GM12878 (cell line): ENCODE measurements around the gene OPN3. TPM values are rescaled to one million over a fixed set of nuclear protein-coding genes. Genes with fewer than 3 reads are reported as not detected.

Experiments used
- ATAC-seq: fragments of 200-7000 bp; cut with Tn5 transposase; 3 replicates; pipeline ENCODE4 v1.9.1; 2020; ENCODE audit warnings: mild to moderate bottlenecking, moderate library complexity
- BruUV-seq: library from RNA; stranded (reverse); fragments of 400-500 nt; replicated peaks from 2 replicates; lab custom pipeline; 2021; lab: Mats Ljungman, UMichigan
- CTCF ChIA-PET: fragments of 300-600 bp; sonication (Branson Sonifier 250); formaldehyde crosslinking; extraction: SDS; loops from one replicate; lab custom pipeline; 2021; ENCODE audit warnings: inconsistent platforms; lab: Yijun Ruan, JAX
- POLR2A ChIA-PET: fragments of 350-600 bp; formaldehyde crosslinking; extraction: SDS; loops from one replicate; lab custom pipeline; 2021; ENCODE audit warnings: inconsistent platforms; lab: Charles Lee
- RAD21 ChIA-PET: fragments of 300-600 bp; sonication (Branson Sonifier 250); formaldehyde crosslinking; loops from one replicate; lab custom pipeline; 2023; ENCODE audit warnings: antibody characterized with exemption; ENCODE audit not compliant: unreplicated experiment; lab: Charles Lee
- SMC1A ChIA-PET: fragments of 300-600 bp; sonication (Branson Sonifier 250); formaldehyde crosslinking; loops from one replicate; lab custom pipeline; 2023; ENCODE audit not compliant: unreplicated experiment, uncharacterized antibody; lab: Charles Lee
- DNase-seq: peaks from one replicate; pipeline ENCODE4 v3.0.0-alpha.2; 2011; ENCODE audit warnings: low read depth, low spot score
- FAIRE-seq: peaks from 3 replicates; lab custom pipeline; 2011; peaks lifted over from hg19 to GRCh38; lab: Jason Lieb, UNC
- H2AFZ ChIP-seq: 2 replicates; pipeline ENCODE4 v1.6.0; 2011; ENCODE audit warnings: low read depth, low read length, control low read depth; ENCODE audit not compliant: control insufficient read depth
- H3K27ac ChIP-seq: 2 replicates; pipeline ENCODE4 v1.5.1; 2011; ENCODE audit warnings: control low read depth; ENCODE audit not compliant: control insufficient read depth, insufficient read depth
- H3K27me3 ChIP-seq, 2 experiments: replicated peaks in 1 of 2; 2 replicates each; pipeline versions ENCODE4 v1.6.0 to v1.6.1; 2011; ENCODE audit warnings: low read length in 1 of 2; ENCODE audit not compliant: control insufficient read depth in 2 of 2, insufficient read depth in 2 of 2
- H3K36me3 ChIP-seq, 2 experiments: 2 replicates each; pipeline ENCODE4 v1.5.1; 2011; ENCODE audit warnings: low read length in 1 of 2; ENCODE audit not compliant: control insufficient read depth in 2 of 2, insufficient read depth in 2 of 2
- H3K4me1 ChIP-seq: 2 replicates; pipeline ENCODE4 v1.6.1; 2011; ENCODE audit warnings: mild to moderate bottlenecking, low read length, moderate library complexity, mixed read lengths; ENCODE audit not compliant: control insufficient read depth, insufficient read depth
- H3K4me2 ChIP-seq: 2 replicates; pipeline ENCODE4 v1.6.0; 2011; ENCODE audit warnings: control low read depth; ENCODE audit not compliant: control insufficient read depth, insufficient read depth
- H3K4me3 ChIP-seq: fragments of 200-600 bp; sonication (generic); 2 replicates; pipeline ENCODE4 v1.5.1; 2016
- H3K79me2 ChIP-seq: 2 replicates; pipeline ENCODE4 v1.6.0; 2011; ENCODE audit warnings: low read length; ENCODE audit not compliant: control insufficient read depth, insufficient read depth
- H3K9ac ChIP-seq: 2 replicates; pipeline ENCODE4 v1.8.0; 2011; ENCODE audit warnings: low read length, control low read depth, mixed read lengths; ENCODE audit not compliant: control insufficient read depth, insufficient read depth
- H3K9me3 ChIP-seq: replicated peaks from 3 replicates; pipeline ENCODE4 v1.5.1; 2011; ENCODE audit warnings: mild to moderate bottlenecking, low read length; ENCODE audit not compliant: control insufficient read depth, insufficient read depth
- H4K20me1 ChIP-seq: 2 replicates; pipeline ENCODE4 v1.6.0; 2011; ENCODE audit not compliant: control insufficient read depth, insufficient read depth
- CUX1 ChIP-seq: IDR thresholded peaks from 2 replicates; pipeline ENCODE4 v1.6.1; 2012; ENCODE audit warnings: improper control_type of control experiment, low read depth, low read length; ENCODE audit not compliant: insufficient replicate concordance
- HDAC6 ChIP-seq: fragments of 200-600 bp; sonication (generic); IDR thresholded peaks from one replicate; pipeline ENCODE4 v1.8.0; 2017; ENCODE audit warnings: antibody characterized with exemption; ENCODE audit not compliant: unreplicated experiment
- IKZF2 ChIP-seq, 2 experiments: fragments of 450-650 bp; IDR thresholded peaks; 2 replicates each; pipeline ENCODE4 v1.6.1; 2017; ENCODE audit warnings: mild to moderate bottlenecking in 2 of 2, moderate library complexity in 2 of 2
- KAT2A ChIP-seq: conservative IDR thresholded peaks from 2 replicates; pipeline ENCODE4 v1.6.1; 2011; ENCODE audit warnings: low read depth, low read length; ENCODE audit not compliant: control insufficient read depth
- MEF2A ChIP-seq: IDR thresholded peaks from 2 replicates; pipeline ENCODE4 v1.6.1; 2011; ENCODE audit warnings: low read depth, mild to moderate bottlenecking, low read length, moderate library complexity; ENCODE audit not compliant: insufficient read depth
- MXI1 ChIP-seq: fragments of 150-350 bp; IDR thresholded peaks from 2 replicates; pipeline ENCODE4 v1.6.1; 2011; ENCODE audit warnings: low read depth, mild to moderate bottlenecking, inconsistent platforms, low read length, improper control_type of control experiment
- MYC ChIP-seq: IDR thresholded peaks from 2 replicates; pipeline ENCODE4 v1.6.1; 2011; ENCODE audit warnings: mild to moderate bottlenecking, low read length, moderate library complexity, inconsistent platforms; ENCODE audit not compliant: insufficient read depth, insufficient replicate concordance, insufficient read length, severe bottlenecking
- PKNOX1 ChIP-seq: fragments of 450-650 bp; IDR thresholded peaks from 2 replicates; pipeline ENCODE4 v1.6.1; 2016; ENCODE audit warnings: mild to moderate bottlenecking
- POU2F2 ChIP-seq: IDR thresholded peaks from 3 replicates; pipeline ENCODE4 v1.6.1; 2011; ENCODE audit warnings: low read depth, mild to moderate bottlenecking, low read length, borderline replicate concordance
- SPI1 ChIP-seq: IDR thresholded peaks from 2 replicates; pipeline ENCODE4 v1.6.1; 2011; ENCODE audit warnings: low read depth, mild to moderate bottlenecking, low read length, moderate library complexity, borderline replicate concordance; ENCODE audit not compliant: insufficient read depth
- ZSCAN29 ChIP-seq: fragments of 450-650 bp; IDR thresholded peaks from 2 replicates; pipeline ENCODE4 v1.6.1; 2017; ENCODE audit warnings: mild to moderate bottlenecking, moderate library complexity
- WGBS: methylation state at CpG from one replicate; pipeline ENCODE4 v1.1.6; 2016; ENCODE audit warnings: low lambda C conversion rate; ENCODE audit not compliant: insufficient replicate concordance, insufficient coverage; ENCODE audit errors: missing lambda C conversion rate; 5-methylcytosine and 5-hydroxymethylcytosine counted together
- in situ Hi-C: fragments of 300-500 bp; cut with MboI; formaldehyde crosslinking; loops from 9 replicates; pipeline ENCODE4 v1.14.3; 2018; ENCODE audit warnings: mixed read lengths
- intact Hi-C: fragments of 100-400 bp; cut with micrococcal nuclease; formaldehyde crosslinking; loops from one replicate; pipeline ENCODE4 v1.14.2; 2022; ENCODE audit not compliant: unreplicated experiment
- polyA plus RNA-seq, 11 experiments: library from polyadenylated mRNA; depleted of rRNA in 4 of 11; unstranded in 6 of 11; stranded (reverse) in 5 of 11; fragments of >200 nt; fragmentation: Nextera tagmentation in 4 of 11; fragmentation: Illumina TruSeq in 1 of 11; extraction: Ambion mirVana in 4 of 11; extraction: Trizol in 1 of 11; gene quantifications; 1 replicate in 1 of 11; 2 replicates in 10 of 11; pipeline versions ENCODE4 v1.2.1 to v1.2.3, GENCODE V29; 2011 to 2016; ENCODE audit warnings: inconsistent platforms in 2 of 11, missing spikeins in 2 of 11, low read depth in 1 of 11
- total RNA-seq, 4 experiments: library from RNA; depleted of rRNA in 3 of 4; stranded (reverse); fragments of >200 nt in 3 of 4; fragmentation: Illumina TruSeq in 1 of 4; extraction: Trizol in 1 of 4; gene quantifications; 2 replicates each; pipeline versions ENCODE4 v1.2.1 to v1.2.3, GENCODE V29; 2013 to 2021
- TF ChIP-seq, protein P1 (sequence below): fragments of 450-650 bp; IDR thresholded peaks from 2 replicates; pipeline ENCODE4 v1.6.1; 2017; ENCODE audit warnings: antibody characterized with exemption, mild to moderate bottlenecking, moderate library complexity
- TF ChIP-seq, protein P2 (sequence below): fragments of 450-650 bp; IDR thresholded peaks from 2 replicates; pipeline ENCODE4 v1.6.1; 2014; ENCODE audit warnings: mild to moderate bottlenecking

OPN3 gene
- total and polyA plus RNA-seq, 10 of the 15 experiments (the other 5 are each of a cell fraction or from before 2014, with no cell fraction given), result 0.26 to 12.2 (median 7.4) TPM

GRCh38 chr1:241590719-241591118 lies 49.5 kb downstream of the OPN3 start:
- Histone ChIP-seq H3K9me3 (no peaks in the 10 kb centered on the region), H3K4me1 (no peaks in the 10 kb centered on the region), H3K27ac (no peak overlapping the region), H3K4me3 (no peak overlapping the region), H3K79me2 (no peaks in the 10 kb centered on the region), H3K27me3 (no peaks in the 10 kb centered on the region), H2AFZ (no peak overlapping the region), H3K4me2 (no peak overlapping the region), H4K20me1 (no peaks in the 10 kb centered on the region), H3K36me3 (no peaks in the 10 kb centered on the region; a peak in 1 of 4 replicates), H3K9ac (no peak overlapping the region)
- intact Hi-C loops, result no loop called here
- ChIA-PET CTCF (interaction anchor here (1.4 to 3.3 kb wide), 3 partner anchors 10 to 101 kb away, joined by 3 to 17 read pairs (median 3); no protein-coding TSS in a partner anchor), RAD21 (interaction anchor here (1.9 kb wide), 1 partner anchor 20 kb away, joined by 7 read pairs; no protein-coding TSS in a partner anchor), SMC1A (interaction anchor here (0.9 to 1.0 kb wide), 2 partner anchors 10 to 27 kb away, joined by 3 read pairs; no protein-coding TSS in a partner anchor), POLR2A (no interaction called here)
- 77% methylated on average over 4 of the region's 4 CpGs for WGBS
- in situ Hi-C loops, result no loop called here
- FAIRE-seq (no peak), ATAC-seq (no peak), DNase-seq (no peak)
- no TSS peak for BruUV-seq
- TF ChIP-seq CUX1, result no peak
- TF ChIP-seq MXI1, result no peak
- TF ChIP-seq IKZF2 (IDR thresholded peaks at IDR 0.05), result no peak
- TF ChIP-seq, protein P1, sequence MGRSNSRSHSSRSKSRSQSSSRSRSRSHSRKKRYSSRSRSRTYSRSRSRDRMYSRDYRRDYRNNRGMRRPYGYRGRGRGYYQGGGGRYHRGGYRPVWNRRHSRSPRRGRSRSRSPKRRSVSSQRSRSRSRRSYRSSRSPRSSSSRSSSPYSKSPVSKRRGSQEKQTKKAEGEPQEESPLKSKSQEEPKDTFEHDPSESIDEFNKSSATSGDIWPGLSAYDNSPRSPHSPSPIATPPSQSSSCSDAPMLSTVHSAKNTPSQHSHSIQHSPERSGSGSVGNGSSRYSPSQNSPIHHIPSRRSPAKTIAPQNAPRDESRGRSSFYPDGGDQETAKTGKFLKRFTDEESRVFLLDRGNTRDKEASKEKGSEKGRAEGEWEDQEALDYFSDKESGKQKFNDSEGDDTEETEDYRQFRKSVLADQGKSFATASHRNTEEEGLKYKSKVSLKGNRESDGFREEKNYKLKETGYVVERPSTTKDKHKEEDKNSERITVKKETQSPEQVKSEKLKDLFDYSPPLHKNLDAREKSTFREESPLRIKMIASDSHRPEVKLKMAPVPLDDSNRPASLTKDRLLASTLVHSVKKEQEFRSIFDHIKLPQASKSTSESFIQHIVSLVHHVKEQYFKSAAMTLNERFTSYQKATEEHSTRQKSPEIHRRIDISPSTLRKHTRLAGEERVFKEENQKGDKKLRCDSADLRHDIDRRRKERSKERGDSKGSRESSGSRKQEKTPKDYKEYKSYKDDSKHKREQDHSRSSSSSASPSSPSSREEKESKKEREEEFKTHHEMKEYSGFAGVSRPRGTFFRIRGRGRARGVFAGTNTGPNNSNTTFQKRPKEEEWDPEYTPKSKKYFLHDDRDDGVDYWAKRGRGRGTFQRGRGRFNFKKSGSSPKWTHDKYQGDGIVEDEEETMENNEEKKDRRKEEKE, result no peak
- TF ChIP-seq, protein P2, sequence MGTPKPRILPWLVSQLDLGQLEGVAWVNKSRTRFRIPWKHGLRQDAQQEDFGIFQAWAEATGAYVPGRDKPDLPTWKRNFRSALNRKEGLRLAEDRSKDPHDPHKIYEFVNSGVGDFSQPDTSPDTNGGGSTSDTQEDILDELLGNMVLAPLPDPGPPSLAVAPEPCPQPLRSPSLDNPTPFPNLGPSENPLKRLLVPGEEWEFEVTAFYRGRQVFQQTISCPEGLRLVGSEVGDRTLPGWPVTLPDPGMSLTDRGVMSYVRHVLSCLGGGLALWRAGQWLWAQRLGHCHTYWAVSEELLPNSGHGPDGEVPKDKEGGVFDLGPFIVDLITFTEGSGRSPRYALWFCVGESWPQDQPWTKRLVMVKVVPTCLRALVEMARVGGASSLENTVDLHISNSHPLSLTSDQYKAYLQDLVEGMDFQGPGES, result no peak
- TF ChIP-seq KAT2A, result no peak
- no peak for TF ChIP-seq MYC
- TF ChIP-seq MEF2A, result no peak
- TF ChIP-seq PKNOX1, result no peak
- no peak for TF ChIP-seq ZSCAN29
- TF ChIP-seq HDAC6, result no peak
- no peak for TF ChIP-seq SPI1
- no peak for TF ChIP-seq POU2F2
